ENCODE data around the gene ZNF26.
"Not testable (repeated sequence)": the region's sequence is repeated elsewhere in the genome, so short reads cannot be mapped to it uniquely, and the experiment has no call there.

Gene ZNF26

DNA sequence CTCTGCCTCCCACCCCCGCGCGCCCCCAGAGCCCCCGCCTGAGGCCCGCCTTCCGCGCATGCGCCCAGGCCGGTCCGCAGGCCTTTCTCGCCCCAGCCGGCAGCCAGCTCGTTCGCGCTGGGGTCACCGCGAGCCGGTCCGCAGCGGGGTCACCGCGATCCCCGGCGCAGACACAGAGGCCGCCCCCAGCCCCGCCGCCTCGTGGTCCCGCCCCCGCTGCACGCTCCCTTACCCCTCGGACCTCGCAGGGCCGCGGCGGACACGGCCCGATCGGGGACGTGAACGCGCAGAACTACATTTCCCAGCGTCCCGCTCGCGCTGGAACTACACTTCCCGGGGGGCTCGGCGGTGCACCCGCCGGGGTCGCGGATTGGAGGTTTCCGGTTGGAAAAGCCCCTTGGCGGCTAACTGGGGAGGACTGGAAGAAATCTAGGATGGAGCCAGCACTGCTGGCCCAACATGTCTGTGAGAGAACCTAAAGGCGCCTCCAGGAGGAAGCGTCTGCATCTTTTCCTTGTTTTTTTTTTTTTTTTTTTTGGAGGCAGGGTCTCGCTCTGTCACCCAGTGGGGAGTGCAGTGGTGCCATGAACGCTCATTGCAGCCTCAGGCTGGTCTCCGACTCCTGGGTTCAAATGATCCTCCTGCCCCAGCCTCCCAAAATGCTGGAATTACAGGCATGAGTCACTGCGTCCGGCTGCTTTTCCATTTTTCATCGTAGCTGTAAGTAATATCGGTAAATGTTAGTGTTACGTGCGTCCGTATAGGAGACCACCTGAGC is 30.0 kb upstream of the ZNF26 start, which contains the start of gene ZNF605:
ZNF605 (minus strand) TSS at position 296 of the 778 bp plus-strand sequence. CDS start 10,671 bp downstream, outside the sequence.
- DNase-seq (ENCODE audit: low read depth) = peak; percentile 91

DNA sequence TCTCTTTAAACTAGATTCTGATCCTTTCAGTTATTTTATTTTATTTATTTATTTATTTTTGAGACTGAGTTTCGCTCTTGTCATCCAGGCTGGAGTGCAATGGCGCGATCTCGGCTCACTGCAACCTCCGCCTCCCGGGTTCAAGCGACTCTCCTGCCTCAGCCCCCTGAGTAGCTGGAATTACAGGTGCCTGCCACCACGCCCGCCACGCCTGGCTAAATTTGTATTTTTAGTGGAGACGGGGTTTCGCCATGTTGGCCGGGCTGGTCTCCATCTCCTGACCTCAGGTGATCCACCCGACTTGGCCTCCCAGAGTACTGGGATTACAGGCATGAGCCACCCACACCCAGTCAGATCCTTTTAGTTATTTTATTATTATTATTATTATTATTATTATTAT is 24.4 kb upstream of the ZNF26 start:
- DNase-seq (ENCODE audit: low read depth) = not testable (repeated sequence)

DNA sequence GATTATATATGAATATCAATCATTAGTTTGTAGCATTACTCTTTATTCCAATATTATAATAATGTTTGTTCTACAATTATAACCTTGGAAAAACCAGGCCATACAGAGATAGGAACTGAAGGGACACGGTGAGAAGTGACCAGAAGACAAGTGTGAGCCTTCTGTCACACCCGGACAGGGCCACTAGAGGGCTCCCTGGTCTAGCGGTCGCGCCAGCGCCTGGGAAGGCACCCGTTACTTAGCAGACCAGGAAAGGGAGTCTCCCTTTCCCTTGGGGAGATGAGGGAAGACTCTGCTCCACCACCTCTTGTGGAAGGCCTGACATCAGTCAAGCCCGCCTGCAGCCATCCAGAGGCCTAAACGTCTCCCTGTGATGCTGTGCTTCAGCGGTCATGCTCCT is 22.2 kb upstream of the ZNF26 start:
- DNase-seq (ENCODE audit: low read depth) = peak; percentile 19

DNA sequence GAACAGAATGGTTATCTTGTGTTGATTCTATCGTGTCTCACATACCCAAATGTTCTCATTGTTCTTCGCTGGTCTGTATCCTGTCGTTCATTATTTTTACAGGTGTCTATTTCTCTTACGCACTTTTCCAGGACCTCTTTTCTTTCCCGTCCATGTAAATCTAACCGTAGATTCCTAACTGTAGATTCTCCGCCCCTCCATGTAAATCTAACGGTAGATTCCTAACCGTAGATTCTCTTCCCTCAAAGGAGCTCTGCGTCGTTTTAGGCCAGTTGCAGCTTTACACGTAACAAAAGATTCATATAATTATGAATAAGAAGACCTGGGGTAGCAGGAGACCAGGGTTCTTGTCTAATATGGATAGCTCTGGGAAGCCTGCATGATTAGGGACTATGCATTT is 20.4 kb upstream of the ZNF26 start:
- DNase-seq (ENCODE audit: low read depth) = no peak

DNA sequence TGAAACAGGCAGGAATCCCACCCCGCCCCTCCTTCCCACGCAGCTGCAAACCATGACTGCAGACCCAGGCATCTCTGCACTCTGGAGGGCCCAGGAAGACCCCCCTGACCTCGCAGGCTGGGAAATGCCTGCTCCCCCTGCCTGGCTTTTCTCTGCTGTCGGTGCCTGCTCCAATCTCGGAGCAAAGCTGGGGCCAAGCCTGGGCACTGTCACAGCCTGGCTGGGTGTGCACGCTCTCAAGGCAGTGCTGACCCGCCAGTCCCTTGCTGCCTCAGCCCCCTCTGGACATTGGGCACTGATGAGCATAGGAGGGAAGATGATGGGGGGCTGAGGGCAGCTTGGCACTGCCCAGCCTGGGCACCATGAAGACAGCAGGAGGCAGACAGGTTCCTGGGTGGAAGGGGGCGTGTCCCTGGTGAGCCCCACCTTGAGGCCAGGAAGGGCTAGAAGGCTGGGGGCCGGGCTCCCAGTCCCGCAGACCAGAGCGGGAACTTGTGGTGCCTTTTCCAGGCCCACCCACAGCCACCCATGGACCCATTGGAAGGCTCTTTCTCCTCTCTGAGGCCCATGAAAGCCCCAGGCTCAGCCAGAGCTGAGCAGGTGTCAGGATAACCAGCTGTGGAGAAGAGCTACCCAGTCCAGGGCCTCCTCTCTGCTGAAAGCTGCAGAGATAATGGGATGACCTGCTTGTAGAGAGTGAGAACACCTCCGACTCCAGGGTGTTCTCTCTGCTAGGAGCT is 19.3 kb upstream of the ZNF26 start:
- DNase-seq (ENCODE audit: low read depth) = no peak

DNA sequence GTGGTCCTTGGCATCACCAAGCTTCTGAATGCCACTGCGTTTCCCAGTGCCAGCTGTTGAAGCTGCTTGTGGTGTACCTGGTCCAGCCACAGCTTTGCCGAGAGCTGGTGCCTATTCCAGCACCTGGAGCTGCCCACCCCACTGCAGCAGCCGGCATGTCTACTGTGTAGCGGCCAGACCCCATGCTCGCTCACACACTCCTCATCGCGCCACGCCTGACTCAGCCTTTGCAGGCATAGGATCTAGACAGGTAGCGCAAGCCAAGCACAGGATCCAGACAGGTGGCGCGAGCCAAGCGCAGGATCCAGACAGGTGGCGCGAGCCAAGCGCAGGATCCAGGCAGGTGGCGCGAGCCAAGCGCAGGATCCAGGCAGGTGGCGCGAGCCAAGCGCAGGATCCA is 18.4 kb upstream of the ZNF26 start:
- no peak for DNase-seq (ENCODE audit: low read depth)

DNA sequence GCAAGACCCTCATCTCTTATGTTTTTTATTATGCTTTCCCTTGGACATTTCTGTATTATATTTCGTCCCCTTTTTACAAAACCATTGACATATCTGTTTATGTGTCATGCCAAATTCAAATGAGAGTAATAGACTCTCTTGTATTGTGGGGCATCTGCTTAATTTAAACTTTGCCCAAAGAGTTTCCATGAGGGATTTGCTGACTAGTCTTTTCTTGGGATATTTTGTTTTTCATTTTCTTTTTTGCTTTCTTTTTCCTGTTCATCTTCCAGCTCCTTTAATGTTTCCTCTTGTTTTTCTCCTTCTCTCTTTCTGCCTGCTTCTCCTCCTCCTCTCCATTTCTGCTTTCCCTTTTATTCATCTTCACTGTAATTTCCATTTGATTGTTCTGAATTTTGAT is 13.8 kb upstream of the ZNF26 start:
- DNase-seq (ENCODE audit: low read depth) = no peak

DNA sequence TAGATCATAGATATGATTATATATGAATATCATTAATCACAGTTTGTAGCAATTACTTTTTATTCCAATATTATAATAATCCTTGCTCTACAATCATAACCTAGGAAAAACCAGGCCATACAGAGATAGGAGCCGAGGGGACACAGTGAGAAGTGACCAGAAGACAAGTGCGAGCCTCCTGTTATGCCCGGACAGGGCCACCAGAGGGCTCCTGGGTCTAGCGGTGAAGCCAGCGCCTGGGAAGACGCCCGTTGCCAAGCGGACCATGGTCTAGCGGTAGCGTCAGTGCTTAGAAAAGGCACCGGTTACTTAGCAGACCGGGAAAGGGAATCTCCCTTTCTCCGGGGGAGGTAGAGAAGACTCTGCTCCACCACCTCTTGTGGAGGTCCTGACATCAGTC is 9.3 kb upstream of the ZNF26 start:
- not testable (repeated sequence) for DNase-seq (ENCODE audit: low read depth)

DNA sequence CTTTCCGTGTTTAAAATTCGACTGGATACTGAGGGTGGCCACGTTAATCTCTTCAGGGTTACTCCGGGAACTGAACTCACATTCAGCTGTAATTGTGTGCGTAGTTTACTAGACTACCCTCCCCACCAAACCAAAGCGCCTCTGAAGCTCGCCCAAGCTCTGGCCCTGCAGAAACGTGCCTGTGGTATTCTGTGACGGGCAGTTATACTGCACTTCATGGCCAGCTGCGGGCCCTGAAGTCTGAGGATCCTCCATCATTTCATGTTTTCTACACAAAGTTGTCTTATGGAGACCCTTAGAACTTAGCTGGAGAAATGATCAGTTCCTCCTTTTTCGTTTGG is 688 bp downstream of the ZNF26 start:
- peak; percentile 62 for DNase-seq (ENCODE audit: low read depth)

DNA sequence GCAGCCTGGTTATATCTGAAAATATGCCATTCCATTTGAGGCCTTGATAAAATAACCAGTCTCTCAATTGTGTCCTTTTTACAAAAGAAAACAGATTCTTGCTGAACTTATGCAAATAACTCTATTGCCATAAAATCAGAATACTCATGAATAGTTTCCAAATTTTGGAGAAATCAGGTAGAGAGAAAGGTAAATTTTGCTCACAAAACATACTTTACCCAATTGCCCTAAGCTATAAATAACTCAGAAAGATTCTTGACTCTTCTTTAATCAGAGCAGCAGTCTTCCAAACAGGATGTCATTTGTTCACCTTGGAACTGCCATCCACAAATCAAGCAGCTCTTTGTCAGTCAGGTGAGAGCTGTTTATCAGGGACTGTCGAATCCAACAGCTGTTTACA is 12.6 kb downstream of the ZNF26 start:
- no peak for DNase-seq (ENCODE audit: low read depth)

DNA sequence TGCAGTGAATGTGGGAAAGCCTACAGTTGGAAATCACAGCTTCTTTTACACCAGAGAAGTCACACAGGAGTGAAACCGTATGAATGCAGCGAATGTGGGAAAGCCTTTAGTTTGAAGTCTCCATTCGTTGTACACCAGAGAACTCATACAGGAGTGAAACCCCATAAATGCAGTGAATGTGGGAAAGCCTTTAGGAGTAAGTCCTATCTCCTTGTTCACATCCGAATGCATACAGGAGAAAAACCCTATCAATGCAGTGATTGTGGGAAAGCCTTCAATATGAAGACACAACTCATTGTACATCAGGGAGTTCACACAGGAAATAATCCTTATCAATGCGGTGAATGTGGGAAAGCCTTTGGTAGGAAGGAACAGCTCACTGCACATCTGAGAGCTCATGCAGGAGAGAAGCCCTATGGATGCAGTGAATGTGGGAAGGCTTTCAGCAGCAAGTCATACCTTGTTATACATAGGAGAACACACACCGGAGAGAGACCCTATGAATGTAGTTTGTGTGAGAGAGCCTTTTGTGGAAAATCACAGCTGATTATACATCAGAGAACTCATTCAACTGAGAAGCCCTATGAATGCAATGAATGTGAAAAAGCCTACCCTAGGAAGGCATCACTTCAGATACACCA is 24.6 kb downstream of the ZNF26 start:
- DNase-seq (ENCODE audit: low read depth) = no peak

DNA sequence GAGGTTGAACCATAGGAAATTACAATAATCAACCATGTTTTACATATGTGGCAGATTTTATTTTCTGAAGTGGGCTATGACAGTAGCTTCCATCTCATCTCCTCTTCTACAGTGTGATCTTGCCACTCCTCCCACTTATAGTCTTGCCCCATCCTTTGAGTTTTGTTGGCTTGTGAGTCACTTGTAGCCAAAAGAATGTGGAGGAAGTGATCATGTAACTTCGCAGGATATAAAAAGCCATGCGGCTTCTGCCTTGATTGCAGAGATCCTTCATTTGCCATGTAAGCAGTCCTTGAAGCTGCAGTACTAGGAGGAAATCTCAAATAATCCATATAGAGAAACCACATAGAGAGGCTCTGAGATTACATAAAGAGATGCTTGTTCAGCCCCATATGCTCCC is 37.4 kb downstream of the ZNF26 start:
- peak; percentile 61 for DNase-seq (ENCODE audit: low read depth)

DNA sequence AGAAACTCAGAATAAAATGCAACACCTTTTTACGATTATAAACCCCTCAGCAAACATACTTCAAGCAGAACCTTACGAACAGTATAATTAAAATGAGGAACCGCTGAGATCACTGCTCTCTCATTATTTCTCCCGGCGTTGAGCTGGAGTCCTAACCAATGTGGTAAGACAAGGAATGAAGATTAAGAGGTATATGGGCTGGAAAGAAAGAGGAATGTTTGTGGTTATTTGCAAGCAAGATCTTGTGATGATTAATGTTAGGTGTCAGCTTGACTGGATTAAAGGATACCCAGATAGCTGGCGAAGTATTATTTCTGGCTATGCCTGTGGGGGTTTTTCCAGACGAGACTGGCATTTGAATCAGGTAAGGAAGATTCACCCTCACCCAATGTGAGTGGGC is 40.8 kb downstream of the ZNF26 start:
- DNase-seq (ENCODE audit: low read depth) = peak; percentile 21

DNA sequence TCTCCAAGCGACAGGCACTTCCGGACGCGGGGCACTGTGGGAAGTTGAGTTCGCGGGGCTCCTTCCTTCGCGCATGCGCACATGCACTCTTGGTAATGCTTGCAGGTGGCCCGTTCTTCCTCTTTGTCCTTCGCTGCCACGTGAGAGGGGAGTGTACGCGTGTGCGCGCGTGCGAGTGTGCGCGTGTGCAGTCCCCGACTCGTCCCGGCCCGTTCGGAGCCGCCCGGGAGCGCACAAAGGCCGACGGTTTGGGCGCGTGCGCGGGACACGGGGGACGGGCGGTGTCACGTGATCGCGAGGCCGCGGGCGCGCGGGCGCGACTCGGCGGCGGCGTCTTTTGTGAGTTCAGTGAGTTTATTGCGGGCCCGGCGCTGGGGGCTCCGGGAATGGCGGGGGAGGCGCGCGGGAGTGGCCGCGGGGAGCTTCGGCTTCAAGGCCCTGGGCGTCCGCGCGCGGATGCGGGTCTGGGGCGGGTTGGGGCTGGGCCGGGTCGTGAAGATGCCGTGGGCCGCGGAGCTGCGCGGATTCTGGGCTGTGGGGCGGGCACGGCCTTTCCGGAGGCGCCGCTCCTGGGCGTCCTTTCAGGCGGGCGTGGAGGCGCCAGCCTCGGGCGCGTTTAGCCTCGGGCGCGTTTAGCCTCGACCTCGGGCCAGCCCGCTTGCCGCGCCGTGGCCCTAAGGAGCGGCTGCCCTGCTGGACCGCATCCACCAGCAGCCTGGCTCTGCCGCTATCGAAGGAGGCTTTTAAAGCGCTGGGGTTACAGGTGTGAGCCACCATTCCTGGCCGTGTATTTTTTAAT is 51.2 kb downstream of the ZNF26 start, which contains the start of gene ZNF84:
ZNF84 (plus strand) TSS at position 303 of the 799 bp plus-strand sequence. CDS start 3,959 bp downstream, outside the sequence.
- DNase-seq (ENCODE audit: low read depth) = peak; percentile 98

DNA sequence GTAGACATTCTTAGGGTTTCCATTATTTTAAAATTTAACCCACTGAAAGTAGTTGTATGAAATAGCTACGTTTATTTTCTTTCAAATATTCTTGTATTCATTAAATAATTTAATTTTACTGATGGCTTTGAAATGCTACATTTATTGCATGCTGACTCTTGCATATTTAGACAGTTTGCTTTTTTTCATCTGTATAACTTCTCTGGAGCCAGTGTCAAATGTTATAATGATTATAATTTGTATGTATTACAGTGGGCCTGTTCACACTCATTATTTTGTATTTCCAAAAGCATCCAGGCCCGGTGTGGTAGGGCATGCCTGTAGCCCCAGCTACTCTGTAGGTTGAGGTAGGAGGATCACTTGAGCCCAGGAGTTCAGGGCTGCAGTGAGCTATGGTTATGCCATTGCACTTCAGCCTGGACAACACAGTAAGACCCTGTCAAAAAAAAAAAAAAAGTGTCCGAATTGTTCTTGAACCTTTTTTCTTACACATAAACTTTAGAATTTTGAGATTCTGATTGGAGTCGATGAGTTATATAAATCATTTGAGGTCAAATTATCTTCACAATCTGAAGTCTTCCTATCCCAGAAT is 52.0 kb downstream of the ZNF26 start:
- no peak for DNase-seq (ENCODE audit: low read depth)

DNA sequence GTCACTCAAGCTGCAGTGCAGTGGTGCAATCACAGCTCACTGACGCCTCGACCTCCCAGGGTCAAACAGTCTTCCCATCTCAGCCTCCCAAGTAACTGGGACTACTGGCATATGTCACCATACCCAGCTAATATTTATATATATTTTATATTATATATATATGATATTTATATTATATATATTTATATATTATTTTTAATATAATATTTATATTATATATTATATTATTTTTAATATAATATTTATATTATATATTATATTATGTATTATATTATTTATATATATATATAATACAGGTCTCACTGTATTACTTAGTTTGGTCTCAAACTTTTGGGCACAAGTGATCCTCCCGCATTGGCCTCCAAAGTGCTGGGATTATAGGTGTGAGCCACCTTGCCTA is 60.5 kb downstream of the ZNF26 start:
- DNase-seq (ENCODE audit: low read depth) = no peak

DNA sequence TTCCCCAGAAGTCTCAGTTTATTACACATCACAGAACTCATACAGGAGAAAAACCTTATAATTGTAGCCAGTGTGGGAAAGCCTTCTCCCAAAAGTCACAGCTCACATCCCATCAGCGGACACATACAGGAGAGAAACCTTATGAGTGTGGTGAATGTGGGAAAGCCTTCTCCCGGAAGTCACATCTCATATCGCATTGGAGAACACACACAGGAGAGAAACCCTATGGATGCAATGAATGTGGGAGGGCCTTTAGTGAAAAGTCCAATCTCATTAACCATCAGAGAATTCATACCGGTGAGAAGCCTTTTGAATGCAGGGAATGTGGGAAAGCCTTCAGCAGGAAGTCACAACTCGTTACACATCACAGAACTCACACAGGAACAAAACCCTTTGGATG is 71.3 kb downstream of the ZNF26 start:
- peak; percentile 10 for DNase-seq (ENCODE audit: low read depth)

DNA sequence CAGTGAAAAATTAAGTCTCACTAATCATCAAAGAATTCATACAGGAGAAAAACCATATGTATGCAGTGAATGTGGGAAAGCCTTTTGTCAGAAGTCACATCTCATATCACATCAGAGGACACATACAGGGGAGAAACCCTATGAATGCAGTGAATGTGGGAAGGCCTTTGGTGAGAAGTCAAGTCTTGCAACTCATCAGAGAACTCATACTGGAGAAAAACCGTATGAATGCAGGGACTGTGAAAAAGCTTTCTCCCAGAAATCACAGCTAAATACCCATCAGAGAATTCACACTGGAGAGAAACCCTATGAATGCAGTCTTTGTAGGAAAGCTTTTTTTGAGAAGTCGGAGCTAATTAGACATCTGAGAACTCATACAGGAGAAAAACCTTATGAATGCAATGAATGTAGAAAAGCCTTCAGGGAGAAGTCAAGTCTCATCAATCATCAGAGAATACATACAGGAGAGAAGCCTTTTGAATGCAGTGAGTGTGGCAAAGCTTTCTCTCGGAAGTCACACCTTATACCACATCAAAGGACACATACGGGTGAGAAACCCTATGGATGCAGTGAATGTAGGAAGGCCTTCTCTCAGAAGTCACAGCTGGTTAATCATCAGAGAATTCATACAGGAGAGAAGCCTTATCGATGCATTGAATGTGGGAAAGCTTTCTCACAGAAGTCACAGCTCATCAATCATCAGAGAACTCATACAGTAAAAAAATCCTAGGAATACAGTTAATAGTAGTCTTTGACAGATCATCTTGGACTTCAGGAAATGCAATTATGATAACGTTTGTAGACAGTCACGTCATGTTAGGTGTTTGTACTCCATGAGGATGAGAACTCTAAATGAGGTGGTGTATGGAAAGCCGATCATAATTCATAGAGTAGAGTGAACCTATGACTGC is 72.3 kb downstream of the ZNF26 start:
- no peak for DNase-seq (ENCODE audit: low read depth)

DNA sequence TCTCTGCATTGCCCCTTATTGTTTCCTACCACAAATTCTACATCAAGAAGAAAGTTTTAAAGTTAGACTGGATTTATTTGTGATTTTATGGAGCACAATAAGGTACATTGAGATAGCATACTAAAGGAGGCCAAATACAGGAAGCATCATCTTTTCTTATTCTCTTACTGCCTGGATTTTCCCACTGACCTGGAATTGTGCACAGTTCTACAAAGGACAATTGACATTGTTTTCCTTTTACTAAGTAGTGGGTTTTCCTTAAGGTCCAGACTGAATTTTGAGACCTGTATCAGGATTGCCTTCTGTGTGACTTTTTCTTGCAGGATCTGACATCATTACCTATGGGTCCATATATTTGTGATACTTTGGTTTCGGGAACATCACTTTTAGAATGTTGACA is 75.8 kb downstream of the ZNF26 start:
- no peak for DNase-seq (ENCODE audit: low read depth)

DNA sequence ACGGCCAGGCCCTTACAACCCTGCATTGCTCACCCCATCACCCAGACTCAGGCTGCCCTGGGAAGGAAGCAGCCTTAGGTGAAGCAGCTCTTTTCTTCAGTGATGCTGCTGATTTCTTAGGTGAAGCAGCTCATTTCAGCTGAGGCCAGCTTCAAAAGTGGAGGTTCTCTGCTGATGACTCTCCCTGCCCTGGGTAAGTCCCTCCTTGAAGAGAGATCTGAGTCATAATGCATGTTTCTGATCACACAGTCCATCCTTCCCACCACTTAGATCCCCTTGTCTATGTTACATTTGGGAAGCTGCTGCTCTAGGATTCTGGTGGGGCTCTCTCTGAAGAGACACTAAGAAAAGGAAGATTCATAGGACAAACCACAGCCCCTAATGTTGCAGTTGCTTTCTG is 77.4 kb downstream of the ZNF26 start:
- no peak for DNase-seq (ENCODE audit: low read depth)

DNA sequence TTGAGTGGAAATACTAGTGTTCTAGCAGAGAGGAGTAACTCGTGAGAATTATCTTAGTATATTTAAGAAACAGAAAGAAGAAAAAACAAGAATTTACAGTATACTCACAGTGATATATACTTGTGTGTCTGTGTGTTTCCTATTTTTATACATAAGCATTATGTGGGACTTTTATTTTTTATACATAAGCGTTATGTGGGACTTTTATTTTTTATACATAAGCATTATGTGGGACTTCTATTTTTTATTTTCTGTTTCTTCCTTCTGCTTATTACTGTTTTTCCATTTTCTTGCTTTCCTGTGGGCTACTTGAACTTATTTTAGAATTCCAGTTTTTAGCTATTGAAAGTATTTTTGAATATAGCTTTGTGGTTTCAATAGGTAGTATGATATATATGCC is 87.7 kb downstream of the ZNF26 start:
- DNase-seq (ENCODE audit: low read depth) = no peak
